Umbilical cord (tissue), 2 donors: Measurements from ENCODE around the gene ASIC2. TPM values are rescaled to one million over a fixed set of nuclear protein-coding genes. Genes with fewer than 3 reads are reported as not detected.
A peak's percentile ranks its signal among the peaks of the same experiment; 100 is the strongest.

Source experiments
- DNase-seq: peaks from one replicate; pipeline ENCODE4 v3.0.0-alpha.2; 2015; ENCODE audit warnings: low spot score
- total RNA-seq: library from RNA; depleted of rRNA; stranded (reverse); fragments of >200 nt; gene quantifications from one replicate; pipeline ENCODE4 v1.2.3, GENCODE V29; 2014; ENCODE audit warnings: low replicate concordance; ENCODE audit not compliant: insufficient read depth

The ASIC2 gene
- total RNA-seq, 1 donor from 2014 or later: 1.4 TPM

DNA sequence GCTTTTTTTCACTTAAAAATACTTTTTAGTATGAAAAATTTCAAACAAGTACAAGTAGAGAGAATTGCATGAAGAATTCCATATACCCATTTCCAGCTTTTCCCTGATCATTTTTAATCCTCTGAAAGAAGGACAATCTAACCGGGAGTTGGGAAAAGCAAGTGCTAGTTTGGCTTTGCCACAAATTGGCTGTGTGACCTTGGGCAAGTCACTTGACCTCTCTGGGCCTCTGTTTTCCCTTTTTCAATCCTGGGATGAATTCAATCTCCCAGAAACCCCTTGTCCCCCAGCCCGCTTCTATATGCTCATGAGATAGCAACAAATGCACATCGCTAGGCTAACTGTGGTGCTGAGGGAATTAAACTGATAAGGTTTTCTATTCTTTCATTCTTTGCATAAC lies 49.4 kb downstream of the ASIC2 start:
- DNase-seq: no peak

DNA sequence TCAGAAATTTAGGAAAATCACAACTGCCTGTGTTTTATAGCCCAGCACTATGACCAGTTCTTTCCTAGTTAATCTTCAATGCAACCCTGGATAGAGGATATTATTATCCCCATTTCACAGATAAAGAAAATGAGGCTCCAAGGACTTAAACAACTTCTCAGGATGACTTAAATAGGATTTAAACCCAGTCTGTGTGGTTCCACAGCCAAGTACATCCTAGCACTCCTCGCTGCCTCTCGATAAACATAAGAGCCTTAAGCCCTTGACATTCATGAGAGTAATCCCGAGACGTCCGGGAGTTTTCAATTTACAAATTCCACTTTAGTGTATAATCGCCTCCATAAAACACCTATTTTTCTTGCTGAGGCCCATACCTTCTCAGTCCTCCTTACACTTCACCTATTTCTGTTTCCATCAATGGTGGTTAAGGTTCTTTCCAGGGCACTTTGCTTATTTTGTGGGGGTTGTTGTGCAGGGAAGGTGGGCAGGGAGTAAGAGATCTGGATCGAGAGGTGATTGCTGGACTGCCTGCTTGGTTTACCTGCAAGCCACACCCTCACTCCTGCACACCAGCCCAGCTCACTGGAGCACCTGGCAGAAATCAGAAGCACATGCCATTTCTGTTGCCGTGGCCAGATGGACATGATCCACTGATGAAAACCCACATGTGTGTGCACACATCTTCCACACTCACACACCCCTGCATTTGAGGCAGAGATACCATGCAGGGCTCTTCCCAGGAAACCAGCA lies 50.5 kb downstream of the ASIC2 start:
- peak; percentile 54 for DNase-seq

DNA sequence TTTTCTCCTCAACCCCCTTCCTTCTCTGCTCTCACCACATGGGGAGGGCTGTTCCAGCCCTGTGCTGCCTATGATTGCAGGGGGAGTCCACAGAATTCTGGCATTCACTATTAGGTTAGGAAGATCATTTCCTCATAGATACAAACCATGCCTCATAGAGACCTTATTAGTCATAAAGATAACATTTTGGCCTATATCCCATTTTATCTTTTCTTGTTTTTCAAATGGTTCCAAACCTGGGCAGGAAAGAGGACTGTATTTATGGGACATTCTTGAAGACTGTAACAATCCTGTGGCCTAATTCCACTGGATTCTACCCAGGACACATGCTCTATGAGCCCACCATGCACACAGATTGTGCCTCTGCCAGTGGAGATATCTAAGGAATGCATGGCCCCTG lies 51.7 kb downstream of the ASIC2 start:
- DNase-seq: peak; percentile 85

GRCh38 chr17:33240362-33240761 lies 52.7 kb downstream of the ASIC2 start:
- DNase-seq: no peak

- no peak for DNase-seq
These were observed 53.4 kb downstream of the ASIC2 start for GRCh38 chr17:33239702-33240101.

GRCh38 chr17:33234930-33235685 lies 58.0 kb downstream of the ASIC2 start:
- DNase-seq: peak; percentile 93

DNA sequence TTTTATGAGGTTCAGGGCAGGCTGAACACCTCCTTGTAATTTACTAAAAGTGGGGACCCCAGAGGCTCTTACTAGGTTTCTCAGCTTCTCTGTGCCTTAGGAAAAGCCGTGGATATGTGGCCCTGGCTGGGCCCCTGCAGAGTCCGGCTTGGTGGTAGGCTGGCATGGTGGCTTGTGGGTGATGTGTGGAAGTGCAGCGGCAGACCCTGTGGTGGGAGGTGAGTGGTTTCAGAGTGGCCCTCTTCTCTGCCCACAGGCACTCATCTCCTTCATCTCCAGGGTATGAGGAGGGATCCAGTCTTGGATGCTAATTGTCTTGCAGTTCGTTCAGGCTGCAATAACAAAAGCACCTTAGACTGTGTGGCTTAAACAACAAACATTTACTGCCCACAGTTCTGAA lies 58.9 kb downstream of the ASIC2 start:
- no peak for DNase-seq

DNA sequence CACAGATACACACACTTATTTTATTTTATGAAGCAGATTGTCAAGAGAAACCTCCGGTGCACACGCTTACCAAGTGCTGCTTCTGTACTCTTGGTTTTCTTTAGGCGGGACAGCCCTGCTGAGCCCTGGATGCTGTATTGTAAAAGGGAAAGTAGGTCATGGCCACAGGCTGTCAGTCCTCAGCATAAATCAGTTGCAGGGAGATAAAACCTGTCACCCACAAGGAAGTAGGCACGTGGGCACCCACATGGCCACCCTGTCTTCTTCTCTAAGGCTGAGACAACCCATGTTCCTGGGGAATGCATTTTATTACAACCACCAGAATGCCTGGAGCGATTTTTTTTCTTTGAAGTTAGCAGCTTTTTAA lies 59.3 kb downstream of the ASIC2 start:
- DNase-seq: peak; percentile 63

DNA sequence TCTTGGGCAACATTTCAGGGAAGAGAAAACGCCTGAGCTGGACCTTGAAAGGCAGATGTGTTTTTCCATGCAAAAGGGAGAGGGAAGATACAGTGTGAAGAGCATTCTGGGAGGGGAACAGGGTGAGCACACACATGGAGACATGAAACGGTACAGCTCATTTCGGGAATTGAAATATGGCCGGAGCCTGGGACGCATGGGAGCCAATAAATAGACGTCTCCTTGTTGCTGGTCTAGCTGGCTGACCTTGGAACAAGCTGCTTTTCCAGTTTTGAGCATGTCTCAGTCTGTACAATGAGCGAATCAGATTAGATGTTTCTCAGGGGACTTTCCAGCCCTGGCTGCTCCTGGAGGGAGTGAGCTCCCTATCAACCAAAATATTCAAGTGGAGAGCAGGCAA lies 63.6 kb downstream of the ASIC2 start:
- DNase-seq: no peak

DNA sequence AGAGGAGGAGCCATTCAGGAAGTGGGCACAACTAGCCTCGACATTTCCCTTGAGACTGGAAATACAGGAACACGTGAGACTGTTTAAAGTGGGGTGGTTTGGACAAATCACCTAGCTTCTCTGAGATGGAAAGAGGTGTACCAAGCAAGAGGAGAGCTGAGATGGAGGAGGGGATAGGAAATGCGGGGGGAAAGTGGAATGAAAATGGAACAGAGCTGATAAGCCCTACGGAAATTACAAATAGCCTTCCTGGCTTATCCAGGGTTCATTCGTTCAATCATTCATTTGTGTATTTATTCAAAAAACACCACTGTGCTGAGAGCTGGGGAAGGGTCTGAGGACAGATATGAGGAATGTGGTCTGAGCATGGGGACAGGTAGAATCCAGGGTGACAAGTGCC lies 64.1 kb downstream of the ASIC2 start:
- DNase-seq: no peak

- no peak for DNase-seq
These were observed 64.5 kb downstream of the ASIC2 start for GRCh38 chr17:33228548-33228947.

DNA sequence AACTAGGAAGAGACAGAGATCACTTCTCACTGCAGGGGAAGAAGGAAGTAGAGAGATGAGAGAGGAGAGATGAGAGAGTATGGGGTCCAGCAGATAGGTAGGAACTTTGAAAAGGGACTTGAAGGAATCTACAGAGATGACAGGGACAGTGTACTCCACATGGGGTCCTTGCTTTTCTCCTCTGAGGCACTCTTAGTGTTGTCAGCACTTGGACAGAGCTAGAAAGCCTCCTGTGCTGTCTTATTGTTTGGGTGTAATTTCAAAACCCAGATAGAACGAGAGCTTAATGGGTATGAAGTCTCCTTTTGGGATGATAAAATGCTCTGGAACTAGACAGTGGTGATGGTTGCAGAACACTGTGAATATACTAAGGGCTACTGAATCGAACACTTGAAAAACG lies 65.2 kb downstream of the ASIC2 start:
- no peak for DNase-seq

DNA sequence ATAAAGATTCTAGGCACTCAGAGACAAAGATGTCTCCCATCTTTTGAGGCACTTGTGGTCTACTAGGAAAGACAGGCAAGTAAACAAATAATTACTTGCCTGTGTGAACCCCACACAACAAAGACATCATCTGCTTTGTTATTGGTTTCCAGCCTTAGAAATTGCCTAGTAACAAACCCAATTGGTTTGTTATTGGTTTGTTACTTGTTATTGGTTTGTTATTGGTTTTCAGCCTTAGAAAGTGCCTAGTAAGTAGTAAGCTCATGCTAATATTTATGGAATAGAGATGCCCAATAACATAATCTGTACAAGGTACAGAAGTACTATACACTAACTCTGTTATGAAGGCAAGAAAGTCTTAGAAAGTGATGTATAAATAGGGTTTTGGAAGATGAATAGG lies 67.1 kb downstream of the ASIC2 start:
- DNase-seq: no peak

- DNase-seq: no peak
These were observed 67.6 kb downstream of the ASIC2 start for GRCh38 chr17:33225509-33225908.

DNA sequence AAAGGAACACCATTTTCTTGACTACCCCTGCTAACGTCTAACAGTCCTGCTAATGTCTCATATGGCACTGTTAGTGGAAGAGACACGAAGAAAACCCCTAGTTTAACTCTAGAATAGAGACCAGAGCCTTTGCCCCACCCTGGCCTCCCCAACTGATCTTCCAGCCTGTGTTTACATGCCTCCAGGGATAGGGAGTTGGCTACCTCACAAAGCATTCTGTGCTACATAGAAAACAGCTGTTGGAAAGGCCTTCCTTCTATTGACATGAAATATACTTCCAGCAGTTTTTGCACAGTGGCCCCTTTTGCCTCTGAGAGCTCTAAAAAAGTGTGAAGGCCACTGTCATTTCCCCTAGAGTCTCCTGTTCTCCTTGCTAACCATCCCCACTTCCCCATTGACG lies 73.1 kb downstream of the ASIC2 start:
- peak; percentile 45 for DNase-seq

DNA sequence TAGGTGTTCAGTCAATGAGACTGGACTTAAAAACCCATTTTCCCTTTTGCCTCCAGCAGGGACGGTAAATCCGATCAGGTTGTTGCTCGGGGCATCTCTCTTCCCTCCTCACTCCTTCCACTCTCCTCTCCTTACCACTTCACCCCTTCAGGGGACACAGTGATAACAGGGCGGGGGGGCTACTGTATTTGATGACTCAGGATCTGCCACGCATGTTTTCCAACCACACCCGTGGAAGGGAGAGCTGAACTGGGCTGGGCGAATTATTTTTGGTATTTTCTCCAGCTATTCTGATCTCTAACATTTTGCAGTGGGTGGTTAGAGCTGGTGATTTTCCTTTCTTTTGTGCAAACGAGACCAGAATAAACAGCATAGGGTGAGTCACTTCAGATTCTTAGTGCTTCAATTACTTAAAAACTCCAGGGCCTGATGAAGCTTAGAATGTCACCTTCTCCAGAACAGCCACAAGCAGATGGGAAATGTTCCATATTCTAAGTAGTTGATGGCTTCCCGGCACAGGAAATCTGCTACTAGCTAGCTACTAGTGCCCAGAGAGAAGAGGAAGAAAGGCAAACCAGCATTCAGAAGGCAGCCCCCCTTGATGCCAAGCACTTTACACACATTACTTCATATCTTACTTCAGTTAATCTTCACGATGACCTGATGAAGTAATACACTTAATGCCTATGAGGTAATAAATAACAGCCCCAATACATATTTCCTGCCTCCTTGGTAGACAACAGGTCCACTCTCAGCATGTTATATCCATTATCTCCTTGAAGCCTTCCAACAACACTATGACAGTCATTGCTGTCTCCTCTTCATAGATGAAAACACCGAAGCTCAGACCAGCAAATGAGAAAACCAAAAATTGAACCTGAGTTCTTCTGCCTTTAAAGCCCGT lies 74.1 kb downstream of the ASIC2 start:
- DNase-seq: no peak

- DNase-seq: no peak
These were observed 75.2 kb downstream of the ASIC2 start for GRCh38 chr17:33217891-33218290.

GRCh38 chr17:33214996-33215395 lies 78.1 kb downstream of the ASIC2 start:
- DNase-seq: no peak

GRCh38 chr17:33210285-33210684 lies 82.8 kb downstream of the ASIC2 start:
- DNase-seq: peak; percentile 47

GRCh38 chr17:33209671-33210070 lies 83.4 kb downstream of the ASIC2 start:
- no peak for DNase-seq

- no peak for DNase-seq
These were observed 85.9 kb downstream of the ASIC2 start for GRCh38 chr17:33207231-33207630.

DNA sequence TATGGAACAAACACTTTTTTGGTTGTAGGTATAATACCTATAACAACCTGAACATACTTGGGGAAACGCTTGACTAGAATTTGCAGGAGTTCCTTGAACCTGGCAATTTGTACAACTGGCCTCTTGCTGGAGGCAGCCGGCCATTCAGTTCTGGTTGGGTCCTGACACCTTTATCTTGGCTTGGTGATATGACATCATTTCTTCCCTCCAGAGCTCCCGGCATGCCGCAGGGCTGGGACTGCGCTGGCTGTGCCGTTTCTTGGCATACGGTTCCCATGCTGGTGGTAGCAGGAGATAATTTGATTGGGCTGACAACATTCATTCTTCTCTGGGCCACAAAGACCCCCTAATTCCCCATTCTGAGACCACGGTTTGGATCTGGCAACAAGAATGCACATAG lies 87.5 kb downstream of the ASIC2 start:
- DNase-seq: no peak
